Smooth muscle cell (in vitro differentiated cells): Measurements from ENCODE around the gene TNNT1. TPM values are rescaled to one million over a fixed set of nuclear protein-coding genes. Genes with fewer than 3 reads are reported as not detected.

Source experiments
- DNase-seq: peaks from one replicate; lab custom pipeline; 2025; ENCODE audit not compliant: unreplicated experiment; lab: John Stamatoyannopoulos, UW
- H2AFZ ChIP-seq: fragments of 200-600 bp; sonication (generic); 2 replicates; pipeline ENCODE4 v1.6.0; 2016; ENCODE audit warnings: antibody characterized with exemption, low read depth, mild to moderate bottlenecking
- H3F3A ChIP-seq: fragments of 200-600 bp; sonication (generic); 2 replicates; pipeline ENCODE4 v1.6.0; 2017; ENCODE audit warnings: antibody characterized with exemption, low read depth
- H3K27ac ChIP-seq: fragments of 200-600 bp; sonication (generic); 2 replicates; pipeline ENCODE4 v1.5.1; 2016; ENCODE audit warnings: low read depth, mild to moderate bottlenecking
- H3K27me3 ChIP-seq: fragments of 200-600 bp; sonication (generic); 2 replicates; pipeline ENCODE4 v1.6.1; 2016; ENCODE audit warnings: low read depth, mild to moderate bottlenecking
- H3K36me3 ChIP-seq: fragments of 200-600 bp; sonication (generic); 2 replicates; pipeline ENCODE4 v1.5.1; 2016; ENCODE audit warnings: low read depth
- H3K4me1 ChIP-seq: fragments of 200-600 bp; sonication (generic); 2 replicates; pipeline ENCODE4 v1.5.1; 2016; ENCODE audit warnings: low read depth
- H3K4me2 ChIP-seq: fragments of 200-600 bp; sonication (generic); 2 replicates; pipeline ENCODE4 v1.6.0; 2016; ENCODE audit warnings: mild to moderate bottlenecking
- H3K4me3 ChIP-seq: fragments of 200-600 bp; sonication (generic); 2 replicates; pipeline ENCODE4 v1.5.1; 2016; ENCODE audit warnings: mild to moderate bottlenecking
- H3K79me2 ChIP-seq: fragments of 200-600 bp; sonication (generic); 2 replicates; pipeline ENCODE4 v1.6.0; 2016; ENCODE audit warnings: low read depth, mild to moderate bottlenecking
- H3K9ac ChIP-seq: fragments of 200-600 bp; sonication (generic); 2 replicates; pipeline ENCODE4 v1.6.0; 2016; ENCODE audit warnings: low read depth
- H3K9me3 ChIP-seq: fragments of 200-600 bp; sonication (generic); replicated peaks from 2 replicates; pipeline ENCODE4 v1.5.1; 2016; ENCODE audit warnings: low read depth
- H4K20me1 ChIP-seq: fragments of 200-600 bp; sonication (generic); 2 replicates; pipeline ENCODE4 v1.6.0; 2016; ENCODE audit warnings: low read depth
- CTCF ChIP-seq: fragments of 200-600 bp; sonication (generic); IDR thresholded peaks from 2 replicates; pipeline ENCODE4 v1.5.1; 2017; ENCODE audit warnings: borderline replicate concordance, mild to moderate bottlenecking, antibody characterized with exemption; ENCODE audit not compliant: insufficient read depth, poor library complexity, severe bottlenecking
- WGBS: methylation state at CpG from one replicate; pipeline ENCODE4 v1.1.7; 2016; ENCODE audit warnings: low lambda C conversion rate; 5-methylcytosine and 5-hydroxymethylcytosine counted together
- polyA plus RNA-seq: library from polyadenylated mRNA; unstranded; fragments of >200 nt; fragmentation: Nextera tagmentation; extraction: Ambion mirVana; gene quantifications from 2 replicates; pipeline ENCODE4 v1.2.1, GENCODE V29; 2016
- total RNA-seq: library from RNA; depleted of rRNA; stranded (reverse); fragments of >200 nt; gene quantifications from 2 replicates; pipeline ENCODE4 v1.2.3, GENCODE V29; 2014

The TNNT1 gene
- total and polyA plus RNA-seq, 2 experiments from 2014 or later: 24.5 to 27.1 TPM

DNA sequence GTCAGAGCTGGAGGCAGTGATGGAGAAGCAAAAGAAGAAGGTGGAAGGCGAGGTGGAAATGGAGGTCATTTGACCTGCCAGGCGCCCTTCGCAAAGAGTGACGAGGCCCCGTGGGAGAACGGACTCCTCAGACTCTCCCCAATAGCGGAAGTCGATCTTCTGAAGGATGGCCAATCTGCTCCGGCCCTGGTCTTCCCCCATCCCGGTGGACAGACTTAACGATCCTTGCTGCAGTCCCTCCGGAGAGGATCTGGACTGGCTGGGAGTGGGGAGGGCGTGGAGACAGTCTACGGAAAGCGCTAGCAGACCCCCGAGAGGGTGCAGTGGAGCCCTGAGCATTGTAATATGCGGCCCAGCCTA lies 61.5 kb downstream of the TNNT1 start:
- TF ChIP-seq CTCF: no peak
- Histone ChIP-seq H2AFZ (no peak overlapping the region), H3K4me3 (peak overlapping the region; percentile 55), H3K27me3 (peaks cover 27% of the 10 kb centered on the region), H3K9me3 (no peaks in the 10 kb centered on the region), H3K4me1 (peaks cover 8% of the 10 kb centered on the region), H3K27ac (no peak overlapping the region), H3K79me2 (no peaks in the 10 kb centered on the region), H4K20me1 (peaks cover 29% of the 10 kb centered on the region), H3K9ac (no peak overlapping the region), H3F3A (peaks cover 6% of the 10 kb centered on the region), H3K36me3 (no peaks in the 10 kb centered on the region), H3K4me2 (peak overlapping the region; percentile 94)
- no peak for DNase-seq
- WGBS: 24% methylated on average over 17 of the region's 17 CpGs

DNA sequence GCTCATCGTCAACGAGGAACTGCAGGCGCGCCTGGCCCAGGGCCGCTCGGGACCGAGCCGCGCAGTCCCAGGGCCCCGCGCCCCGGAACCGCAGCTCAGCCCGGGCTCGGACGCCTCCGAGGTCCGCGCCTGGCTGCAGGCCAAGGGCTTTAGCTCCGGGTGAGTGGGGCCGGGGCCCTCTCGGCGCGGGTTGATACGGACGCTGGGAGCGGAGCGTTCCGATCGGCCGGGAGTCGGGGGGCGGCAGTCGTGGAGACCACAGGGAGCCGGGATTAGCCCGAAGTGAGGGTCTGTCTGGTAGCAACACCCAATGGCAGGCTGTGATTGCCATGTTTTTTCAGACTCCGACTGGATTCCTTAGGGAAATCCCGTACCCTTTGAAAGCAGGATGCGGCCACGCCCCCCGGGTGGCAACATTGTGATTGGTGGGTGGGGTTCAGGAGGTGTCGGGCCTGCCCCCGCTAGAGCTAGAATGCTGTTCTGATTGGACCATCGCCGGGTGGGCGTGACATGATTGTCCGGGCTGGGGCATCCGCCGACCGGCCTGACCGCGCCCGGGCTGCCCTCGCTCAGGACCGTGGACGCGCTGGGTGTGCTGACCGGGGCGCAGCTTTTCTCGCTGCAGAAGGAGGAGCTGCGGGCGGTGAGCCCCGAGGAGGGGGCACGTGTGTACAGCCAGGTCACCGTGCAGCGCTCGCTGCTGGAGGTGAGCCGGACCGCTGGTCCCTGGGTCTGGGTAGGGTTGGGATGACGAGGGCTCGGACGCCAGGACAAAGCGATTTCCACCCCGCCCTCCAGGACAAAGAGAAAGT lies 62.1 kb downstream of the TNNT1 start:
- Histone ChIP-seq H3K27me3 (peaks cover 33% of the 10 kb centered on the region), H3K79me2 (no peaks in the 10 kb centered on the region), H3K4me2 (peak overlapping the region; percentile 94), H3K9me3 (no peaks in the 10 kb centered on the region), H3K36me3 (no peaks in the 10 kb centered on the region), H3K27ac (no peak overlapping the region), H3K9ac (no peak overlapping the region), H2AFZ (no peak overlapping the region), H3F3A (peaks cover 6% of the 10 kb centered on the region), H3K4me1 (peaks cover 8% of the 10 kb centered on the region), H4K20me1 (peaks cover 29% of the 10 kb centered on the region), H3K4me3 (peak overlapping the region; percentile 55)
- WGBS: 3% methylated on average over 73 of the region's 74 CpGs
- peak; percentile 82 for DNase-seq
- TF ChIP-seq CTCF: no peak

DNA sequence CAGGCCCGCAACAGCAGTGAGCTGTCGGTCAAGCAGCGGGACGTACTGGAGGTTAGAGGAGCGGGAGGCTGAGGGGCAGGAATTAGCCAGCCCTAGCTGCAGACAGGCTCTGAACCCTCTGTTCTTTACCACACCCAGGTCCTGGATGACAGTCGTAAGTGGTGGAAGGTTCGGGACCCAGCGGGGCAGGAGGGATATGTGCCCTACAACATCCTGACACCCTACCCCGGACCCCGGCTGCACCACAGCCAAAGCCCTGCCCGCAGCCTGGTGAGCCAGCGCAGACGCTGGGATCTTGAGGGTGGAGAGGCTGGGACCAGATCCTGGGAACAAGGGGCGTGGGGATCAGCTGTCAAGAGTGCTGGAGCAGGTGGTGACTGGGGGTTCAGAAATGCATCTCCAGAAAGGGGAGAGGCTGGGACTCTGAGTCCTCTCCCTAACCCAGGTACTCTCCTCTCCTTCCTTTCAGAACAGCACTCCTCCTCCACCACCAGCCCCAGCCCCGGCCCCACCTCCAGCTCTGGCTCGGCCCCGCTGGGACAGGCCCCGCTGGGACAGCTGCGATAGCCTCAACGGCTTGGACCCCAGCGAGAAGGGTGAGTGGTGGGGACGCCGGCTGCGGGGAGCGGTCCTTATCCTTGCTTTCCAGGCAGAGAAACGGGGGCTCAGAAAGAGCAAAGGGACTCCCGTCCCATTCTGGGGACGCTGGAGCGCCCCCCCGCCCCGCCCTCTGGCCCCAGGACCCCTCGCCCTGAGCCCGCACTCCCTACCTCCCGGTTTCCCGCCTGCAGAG lies 62.9 kb downstream of the TNNT1 start:
- Histone ChIP-seq H3K4me2 (peak overlapping the region; percentile 94), H3K27ac (no peak overlapping the region), H3K27me3 (peaks cover 42% of the 10 kb centered on the region)

More for the DNA sequence above, 62.9 kb downstream of the TNNT1 start:
- Histone ChIP-seq H3K79me2 (no peaks in the 10 kb centered on the region), H3K36me3 (no peaks in the 10 kb centered on the region), H4K20me1 (peaks cover 29% of the 10 kb centered on the region), H3K9ac (no peak overlapping the region), H3K4me1 (peaks cover 8% of the 10 kb centered on the region), H3F3A (peaks cover 6% of the 10 kb centered on the region), H3K9me3 (no peaks in the 10 kb centered on the region), H3K4me3 (peak overlapping the region; percentile 55), H2AFZ (no peak overlapping the region)
- WGBS: 31% methylated on average over 33 of the region's 35 CpGs
- DNase-seq: no peak
- no peak for TF ChIP-seq CTCF
